Heart left ventricle (tissue), 16 donors: ENCODE measurements around the gene NAA38. TPM values are rescaled to one million over a fixed set of nuclear protein-coding genes. Genes with fewer than 3 reads are reported as not detected.
A peak's percentile ranks its signal among the peaks of the same experiment; 100 is the strongest.

ENCODE experiments used
- ATAC-seq, 4 donors: fragments of 200-7000 bp; cut with Tn5 transposase; one replicate each; pipeline ENCODE4 v1.9.1; 2020 to 2022; ENCODE audit warnings: moderate library complexity in 4 of 4, mild to moderate bottlenecking in 3 of 4, moderate number of reproducible peaks in 1 of 4
- DNase-seq, 5 donors: peaks; one replicate each; pipeline ENCODE4 v3.0.0-alpha.2; 2020
- H3K27ac ChIP-seq, 12 donors: fragments of 200-600 bp; sonication (generic) in 4 of 12; one replicate each; pipeline versions ENCODE4 v1.5.0 to v1.8.0; 2016 to 2022; ENCODE audit warnings: mild to moderate bottlenecking in 2 of 12
- H3K27me3 ChIP-seq, 9 donors: fragments of 200-600 bp; sonication (generic) in 2 of 9; one replicate each; pipeline versions ENCODE4 v1.5.1 to v1.8.0; 2016 to 2022; ENCODE audit warnings: mild to moderate bottlenecking in 3 of 9
- H3K36me3 ChIP-seq, 9 donors: fragments of 200-600 bp; sonication (generic) in 2 of 9; one replicate each; pipeline versions ENCODE4 v1.5.0 to v1.8.0; 2018 to 2022; ENCODE audit warnings: mild to moderate bottlenecking in 2 of 9
- H3K4me1 ChIP-seq, 12 donors: fragments of 200-600 bp; sonication (generic) in 4 of 12; one replicate each; pipeline versions ENCODE4 v1.5.0 to v1.8.0; 2016 to 2022; ENCODE audit warnings: mild to moderate bottlenecking in 3 of 12
- H3K4me3 ChIP-seq, 12 donors: fragments of 200-600 bp; sonication (generic) in 4 of 12; one replicate each; pipeline versions ENCODE4 v1.5.0 to v1.8.0; 2017 to 2022; ENCODE audit warnings: mild to moderate bottlenecking in 9 of 12, moderate library complexity in 4 of 12
- H3K9me3 ChIP-seq, 12 donors: fragments of 200-600 bp; sonication (generic) in 4 of 12; one replicate each; pipeline versions ENCODE4 v1.5.0 to v1.8.0; 2016 to 2022; ENCODE audit warnings: mild to moderate bottlenecking in 1 of 12
- POLR2A ChIP-seq, 2 donors: fragments of 450-650 bp; IDR thresholded peaks; one replicate each; pipeline ENCODE4 v1.6.1; 2017; ENCODE audit warnings: antibody characterized with exemption in 2 of 2, mild to moderate bottlenecking in 2 of 2, moderate library complexity in 2 of 2
- WGBS, 4 donors: extraction: QIAGEN DNeasy Blood & Tissue Kit in 2 of 4; methylation state at CpG; one replicate each; pipeline versions ENCODE4 v1.1.5 to v1.1.7; 2013 to 2018; 5-methylcytosine and 5-hydroxymethylcytosine counted together
- intact Hi-C, 10 donors: fragments of 100-400 bp; cut with DNase I; formaldehyde crosslinking; loops; one replicate each; pipeline versions ENCODE4 v1.11.1 to v1.14.2; 2022
- polyA plus RNA-seq, 2 donors: library from polyadenylated mRNA; stranded (reverse); fragments of 200-250 nt; gene quantifications; one replicate each; pipeline ENCODE4 v1.2.3, GENCODE V29; 2013
- total RNA-seq, 9 donors: library from RNA; depleted of rRNA in 2 of 9; stranded (reverse); fragments of >200 nt in 2 of 9; fragmentation: NEBNext Ultra II Directional in 3 of 9; extraction: Animal tissue kit (Norgen Biotek cat#: 25700) in 3 of 9; gene quantifications; one replicate each; pipeline versions ENCODE4 v1.1.0 to v1.2.4, GENCODE V29; 2016 to 2023
- TF ChIP-seq, protein P1 (sequence below), 12 donors: fragments of 200-600 bp; sonication (generic) in 4 of 12; IDR thresholded peaks; one replicate each; pipeline versions ENCODE4 v1.5.0 to v1.8.0; 2018 to 2022; ENCODE audit warnings: antibody characterized with exemption in 12 of 12, mild to moderate bottlenecking in 5 of 12
- donor health status: ischemic (EF 13 %, LVEDD 7.1; RV severe dilation, severe dysfunction).
- donor health status: healthy with polysubstance abuse.
- donor health status: DM: no; HTN: yes; CAD: no.
- donor health status: DM: no; HTN: no; CAD: no.
- donor health status: ischemic (EF 25% LVEDD 6.9; RV normal size, moderate dysfunction).
- donor health status: ischemic (EF 25% LVEDD 5.7; RV mildly dilated, moderate dysfunction).
- donor health status: healthy.
- donor health status: DM: yes; HTN: yes; CAD: no.
- donor health status: ischemic (EF 35%, LVEDD 5.7; RV mildly dilated, moderate dysfunction).
- donor health status: nonischemic (EF 11% LVEDD 7.7; RV severe dilation, severe dysfunction).
- donor health status: DM: yes; HTN: yes; CAD: no.
- donor health status: PGD.
- donor health status: ischemic (EF 29% LVEDD 5.4; RV normal size, mild dysfunction).
- donor health status: nonischemic (EF 23%, LVEDD 6.1; RV moderate dilation, normal function).

NAA38 gene
- total and polyA plus RNA-seq, 11 donors: 60.9 to 179 (median 74.2) TPM

DNA sequence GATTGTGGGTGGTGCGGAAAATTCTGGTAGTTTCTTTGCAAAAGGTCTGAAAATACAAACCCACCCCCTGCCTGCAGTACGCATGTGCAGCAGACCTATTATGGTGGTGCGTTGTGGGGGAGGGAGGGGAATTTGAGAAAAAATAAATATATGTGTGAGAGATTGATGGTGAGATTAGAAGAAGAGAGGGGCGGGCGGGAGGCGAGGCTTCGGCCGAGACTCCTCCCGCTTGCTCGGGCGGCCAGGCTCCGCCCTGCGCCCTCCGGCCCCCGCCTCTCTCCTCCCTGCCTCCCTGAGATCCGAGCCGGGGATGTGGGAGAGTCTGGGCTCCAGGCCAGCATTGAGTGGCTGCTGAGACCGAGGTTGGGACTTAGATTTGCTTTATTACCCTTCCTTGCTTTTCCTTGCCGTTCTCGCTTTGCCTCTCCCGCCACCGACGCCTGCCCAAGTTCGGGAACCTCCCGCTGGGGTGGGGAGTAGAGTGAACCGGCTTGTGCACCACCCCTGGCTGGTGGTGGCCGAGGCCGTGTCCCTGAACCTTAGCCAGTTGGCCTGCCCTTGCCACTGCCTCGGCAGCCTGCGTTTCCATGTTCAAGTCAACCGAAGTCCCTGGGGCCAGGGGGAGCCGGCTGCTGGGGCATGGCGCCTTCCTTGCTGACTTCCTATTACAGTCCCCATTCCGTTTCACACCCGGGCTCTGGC lies 30.3 kb upstream of the NAA38 start:
- intact Hi-C loops: loop anchor here in 5 of 10 donors (2.0 to 5.0 kb wide), 6 partner anchors 25 to 53 kb away; partner anchors contain the start of genes CNTROB (in 2 of the 5), NAA38 (in 2 of the 5), KDM6B (in 1 of the 5) and TRAPPC1 (in 1 of the 5)
- TF ChIP-seq POLR2A (IDR thresholded peaks at IDR 0.05): peak in 1 of 2 donors; percentile 50
- TF ChIP-seq, protein P1, sequence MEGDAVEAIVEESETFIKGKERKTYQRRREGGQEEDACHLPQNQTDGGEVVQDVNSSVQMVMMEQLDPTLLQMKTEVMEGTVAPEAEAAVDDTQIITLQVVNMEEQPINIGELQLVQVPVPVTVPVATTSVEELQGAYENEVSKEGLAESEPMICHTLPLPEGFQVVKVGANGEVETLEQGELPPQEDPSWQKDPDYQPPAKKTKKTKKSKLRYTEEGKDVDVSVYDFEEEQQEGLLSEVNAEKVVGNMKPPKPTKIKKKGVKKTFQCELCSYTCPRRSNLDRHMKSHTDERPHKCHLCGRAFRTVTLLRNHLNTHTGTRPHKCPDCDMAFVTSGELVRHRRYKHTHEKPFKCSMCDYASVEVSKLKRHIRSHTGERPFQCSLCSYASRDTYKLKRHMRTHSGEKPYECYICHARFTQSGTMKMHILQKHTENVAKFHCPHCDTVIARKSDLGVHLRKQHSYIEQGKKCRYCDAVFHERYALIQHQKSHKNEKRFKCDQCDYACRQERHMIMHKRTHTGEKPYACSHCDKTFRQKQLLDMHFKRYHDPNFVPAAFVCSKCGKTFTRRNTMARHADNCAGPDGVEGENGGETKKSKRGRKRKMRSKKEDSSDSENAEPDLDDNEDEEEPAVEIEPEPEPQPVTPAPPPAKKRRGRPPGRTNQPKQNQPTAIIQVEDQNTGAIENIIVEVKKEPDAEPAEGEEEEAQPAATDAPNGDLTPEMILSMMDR (IDR thresholded peaks at IDR 0.05): no peak

DNA sequence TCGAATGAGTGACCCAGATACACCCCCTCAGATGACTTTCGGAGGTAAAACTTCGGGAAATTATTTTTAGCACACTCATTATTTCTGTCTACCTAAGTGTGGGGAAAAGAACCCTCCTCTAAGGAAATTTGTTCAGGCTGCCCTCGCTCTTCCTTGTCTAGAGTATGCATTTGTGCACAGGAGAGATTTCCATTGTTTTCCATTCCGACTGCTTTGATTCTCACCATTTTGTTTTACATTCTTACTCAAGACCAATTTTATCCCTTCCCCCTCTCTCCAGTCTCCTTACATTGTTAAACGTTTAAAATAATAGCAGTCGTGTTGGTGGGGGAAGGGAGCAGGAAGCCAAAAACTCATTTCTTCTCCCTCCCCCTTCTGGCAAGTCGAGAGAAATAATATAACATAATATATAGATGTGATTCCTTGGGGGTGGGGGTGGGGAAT lies 29.7 kb upstream of the NAA38 start:
- 5 to 9% (median 7%) methylated on average over 8 of the region's 8 CpGs for WGBS, 4 donors
- H3K4me1 ChIP-seq: peaks cover 17 to 68% (median 45%) of the 10 kb centered on the region in 12 donors
- TF ChIP-seq, protein P1 (IDR thresholded peaks at IDR 0.05): no peak
- TF ChIP-seq POLR2A (IDR thresholded peaks at IDR 0.05): no peak

More for the DNA sequence above, 30.3 kb upstream of the NAA38 start:
- Histone ChIP-seq H3K9me3 (no peaks in the 10 kb centered on the region), H3K4me3 (peak overlapping the region; percentile 8 to 86 (median 76)), H3K4me1 (peaks cover 17 to 63% (median 45%) of the 10 kb centered on the region in 12 donors), H3K36me3 (peaks cover 0 to 26% (median 18%) of the 10 kb centered on the region in 9 donors), H3K27me3 (no peaks in the 10 kb centered on the region), H3K27ac (peak overlapping the region; percentile 72 to 98 (median 91))
- WGBS, 4 donors: 0 to 1% (median 1%) methylated on average over 22 to 35 of the region's 35 CpGs
- ATAC-seq (peak; percentile 79 to 87 (median 86)), DNase-seq (peak; percentile 93 to 95 (median 95))

DNA sequence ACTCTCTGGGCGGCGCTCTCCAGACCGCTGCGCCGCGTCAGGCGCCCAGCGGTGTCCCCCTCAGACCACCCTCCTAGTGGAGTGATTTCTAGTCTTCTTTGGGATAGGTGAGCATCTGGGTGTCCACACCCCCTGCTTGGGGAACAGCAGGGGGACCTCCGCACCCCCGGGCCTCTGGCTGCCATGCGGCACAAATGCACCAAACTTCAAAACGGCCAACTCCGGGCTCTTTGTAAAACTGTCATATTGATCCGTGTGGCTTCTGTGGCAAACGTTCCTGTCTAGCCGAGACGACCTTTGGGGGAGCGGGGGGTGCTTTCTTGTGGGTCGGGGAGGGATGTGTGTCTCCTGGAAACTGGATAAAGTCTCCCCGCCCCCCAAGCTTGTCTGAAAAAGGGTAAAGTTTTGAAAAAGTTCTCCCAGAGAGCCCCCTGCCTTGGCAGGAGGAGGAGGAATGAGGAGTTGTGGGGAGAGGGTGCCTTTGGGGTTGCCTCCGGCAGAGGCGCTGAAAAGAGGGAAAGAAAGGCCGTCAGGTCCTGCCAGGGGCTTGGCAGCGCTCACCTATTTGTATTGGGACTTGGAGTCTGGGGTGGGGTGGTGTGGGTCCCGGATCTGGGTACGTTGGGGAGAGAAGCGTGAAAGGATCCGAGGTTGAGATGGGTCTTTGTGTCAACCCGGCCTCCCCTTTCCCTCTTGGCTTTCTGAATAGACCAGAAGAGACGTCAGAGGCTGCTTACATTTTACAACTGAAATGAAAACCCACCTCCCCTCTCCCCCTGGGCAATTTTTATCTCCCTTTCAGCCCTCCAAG lies 29.1 kb upstream of the NAA38 start:
- H3K27me3 ChIP-seq: no peaks in the 10 kb centered on the region
- TF ChIP-seq, protein P1 (IDR thresholded peaks at IDR 0.05): no peak
- TF ChIP-seq POLR2A (IDR thresholded peaks at IDR 0.05): no peak
- H3K36me3 ChIP-seq: peaks cover 0 to 22% (median 8%) of the 10 kb centered on the region in 9 donors
- no peaks in the 10 kb centered on the region for H3K9me3 ChIP-seq
- H3K4me1 ChIP-seq: peaks cover 17 to 74% (median 46%) of the 10 kb centered on the region in 12 donors
- intact Hi-C loops: loop anchor here in 2 of 10 donors (2.0 to 5.0 kb wide), 3 partner anchors 30 to 52 kb away; partner anchors contain the start of genes CNTROB (in 1 of the 2), KDM6B (in 1 of the 2), NAA38 (in 1 of the 2) and TRAPPC1 (in 1 of the 2)
- DNase-seq: peak in 2 of 5 donors; percentile 32 to 36
- 8 to 12% (median 10%) methylated on average over 19 to 30 of the region's 30 CpGs for WGBS, 4 donors
- peak overlapping the region; percentile 36 to 98 (median 91) for H3K27ac ChIP-seq
- H3K4me3 ChIP-seq: peak overlapping the region; percentile 57 to 86 (median 76)
- ATAC-seq: no peak

More for the DNA sequence above, 29.7 kb upstream of the NAA38 start:
- ATAC-seq: no peak
- intact Hi-C loops: loop anchor here in 2 of 10 donors (2.0 to 5.0 kb wide), 3 partner anchors 30 to 52 kb away; partner anchors contain the start of genes CNTROB (in 1 of the 2), KDM6B (in 1 of the 2), NAA38 (in 1 of the 2) and TRAPPC1 (in 1 of the 2)
- Histone ChIP-seq H3K36me3 (peaks cover 0 to 24% (median 15%) of the 10 kb centered on the region in 9 donors), H3K9me3 (no peaks in the 10 kb centered on the region), H3K27ac (peak overlapping the region; percentile 36 to 98 (median 91)), H3K4me3 (peak overlapping the region in 11 of 12 donors; percentile 21 to 86 (median 77)), H3K27me3 (no peaks in the 10 kb centered on the region)
- no peak for DNase-seq
